Skeletal muscle cell (primary cell): ENCODE data around the gene DYRK1B.

ENCODE experiments used
- DNase-seq: peaks from one replicate; pipeline ENCODE4 v3.0.0-alpha.2; 2010; ENCODE audit warnings: low read depth
- H3K4me3 ChIP-seq: 2 replicates; pipeline ENCODE4 v1.5.1; 2011; ENCODE audit warnings: low read depth, mild to moderate bottlenecking, control low read depth, low read length, moderate library complexity

DYRK1B gene

GRCh38 chr19:39833160-39833463 lies 850 bp downstream of the DYRK1B start:
- DNase-seq = no peak
- peak overlapping the region; percentile 81 for H3K4me3 ChIP-seq

DNA sequence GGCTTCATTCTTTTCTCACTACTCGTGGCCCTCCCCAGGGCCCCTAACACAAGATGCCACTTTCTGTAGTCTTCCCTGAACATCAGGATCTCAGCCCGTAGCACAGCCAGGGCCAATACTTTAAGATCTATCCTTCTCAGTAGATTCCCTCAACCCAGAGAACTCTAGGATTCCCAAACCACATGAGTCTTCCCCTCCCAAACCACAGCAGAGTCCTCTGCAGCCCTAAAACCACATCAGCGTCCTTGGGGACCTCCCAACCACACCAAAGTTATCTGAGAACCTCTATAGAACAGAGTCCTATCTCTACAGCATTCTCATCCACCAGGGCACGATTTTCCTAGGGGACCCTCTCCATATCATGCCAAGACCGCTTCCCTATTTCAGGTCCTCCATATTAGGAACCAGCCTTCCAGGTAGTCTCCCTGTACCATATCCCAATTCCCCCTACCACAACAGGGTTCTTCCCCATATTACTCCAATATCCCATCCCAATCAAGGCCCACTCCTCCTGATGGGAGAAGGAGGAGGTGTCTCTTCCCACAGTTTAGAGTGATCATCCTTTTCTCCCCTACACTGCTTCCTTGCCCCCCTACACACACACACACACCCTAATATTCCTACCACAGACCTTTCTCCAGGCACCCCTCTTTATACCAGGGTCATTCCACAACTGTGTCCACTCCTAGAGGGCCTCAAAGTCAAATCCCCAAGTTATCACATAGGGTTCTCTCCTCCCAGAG lies 1.4 kb downstream of the DYRK1B start:
- no peak for DNase-seq
- H3K4me3 ChIP-seq = peak overlapping the region; percentile 81

GRCh38 chr19:39831679-39832078 lies 2.3 kb downstream of the DYRK1B start:
- DNase-seq = no peak
- no peak overlapping the region for H3K4me3 ChIP-seq

GRCh38 chr19:39830847-39831246 lies 3.1 kb downstream of the DYRK1B start:
- H3K4me3 ChIP-seq = no peak overlapping the region
- no peak for DNase-seq

DNA sequence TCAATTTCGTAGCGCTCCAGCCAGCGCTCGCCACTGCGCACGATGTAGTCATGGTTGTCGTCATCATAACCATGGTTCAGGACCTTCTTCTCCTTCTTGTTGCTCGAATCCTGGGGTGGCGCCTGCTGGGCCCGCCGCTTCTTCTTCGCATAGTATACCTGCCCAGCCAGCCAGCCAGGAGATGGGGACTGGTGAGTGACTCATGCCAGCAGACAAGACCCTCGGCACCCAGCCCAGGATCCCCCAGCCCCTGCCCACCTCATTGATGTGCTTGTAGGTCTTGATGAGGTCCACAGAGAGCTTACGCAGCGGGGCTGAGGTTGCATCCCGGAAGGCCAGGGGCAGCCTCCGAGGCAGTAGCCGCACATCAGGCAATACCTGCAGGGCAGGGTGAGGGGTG lies 3.6 kb downstream of the DYRK1B start:
- H3K4me3 ChIP-seq = no peak overlapping the region
- DNase-seq = no peak

GRCh38 chr19:39829702-39830275 lies 4.2 kb downstream of the DYRK1B start:
- DNase-seq = no peak
- H3K4me3 ChIP-seq = no peak overlapping the region

- no peak overlapping the region for H3K4me3 ChIP-seq
- DNase-seq = no peak
Observed at GRCh38 chr19:39828654-39829032, 5.3 kb downstream of the DYRK1B start.

DNA sequence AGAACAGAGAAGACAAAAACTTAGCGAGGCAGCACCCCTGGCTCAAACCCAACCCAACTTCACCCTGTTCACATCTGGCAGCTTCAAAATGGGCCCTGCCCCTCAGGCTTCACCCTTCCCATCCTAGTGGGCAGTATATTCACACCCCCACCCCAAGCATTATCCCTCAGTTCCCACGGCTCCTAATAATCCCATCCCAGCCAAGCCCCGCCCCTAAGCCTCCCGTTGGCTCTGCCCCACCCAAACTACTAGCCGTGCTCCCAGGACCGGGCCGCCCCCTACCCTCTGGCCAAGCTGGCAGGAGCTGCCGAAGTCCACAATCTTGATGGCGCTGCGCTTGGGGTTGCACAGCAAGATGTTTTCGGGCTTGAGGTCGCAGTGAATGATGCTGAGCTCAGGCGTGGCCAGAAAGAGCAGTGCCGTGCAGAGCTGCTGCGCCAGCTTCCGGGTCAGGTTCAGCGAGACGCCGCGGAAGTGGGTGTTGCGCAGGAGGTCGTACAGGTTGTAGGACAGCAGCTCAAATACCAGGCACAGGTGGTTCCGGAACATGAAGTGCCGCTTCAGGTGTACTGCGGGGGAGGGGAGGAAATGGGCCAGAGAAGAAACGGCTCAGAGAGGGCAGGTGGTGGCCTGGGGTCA lies 5.8 kb downstream of the DYRK1B start:
- no peak overlapping the region for H3K4me3 ChIP-seq
- no peak for DNase-seq

- H3K4me3 ChIP-seq = no peak overlapping the region
- DNase-seq = no peak
Observed at GRCh38 chr19:39827216-39827615, 6.7 kb downstream of the DYRK1B start.

- no peak overlapping the region for H3K4me3 ChIP-seq
- DNase-seq = no peak
Observed at GRCh38 chr19:39826311-39826945, 7.5 kb downstream of the DYRK1B start.

GRCh38 chr19:39825531-39826076 lies 8.4 kb downstream of the DYRK1B start:
- H3K4me3 ChIP-seq = no peak overlapping the region
- no peak for DNase-seq

DNA sequence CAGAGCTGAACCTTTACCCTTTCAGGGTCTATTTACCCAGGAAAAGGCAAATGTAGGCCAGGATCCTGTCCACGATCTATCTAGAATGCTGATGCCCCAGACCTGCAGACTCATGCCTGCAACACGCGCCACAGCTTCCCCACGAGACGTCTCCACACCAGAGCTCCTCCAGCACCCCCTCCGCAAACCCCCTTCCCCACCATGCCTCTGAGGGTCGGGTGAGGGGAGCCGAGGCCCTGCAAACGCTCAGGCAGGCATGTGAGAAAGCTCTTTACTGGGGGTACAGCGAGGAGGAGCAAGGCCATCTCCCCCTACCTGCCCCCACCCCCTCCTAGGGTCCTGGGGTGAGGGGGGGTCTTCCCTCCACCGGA lies 8.9 kb downstream of the DYRK1B start:
- no peak overlapping the region for H3K4me3 ChIP-seq
- DNase-seq = no peak

DNA sequence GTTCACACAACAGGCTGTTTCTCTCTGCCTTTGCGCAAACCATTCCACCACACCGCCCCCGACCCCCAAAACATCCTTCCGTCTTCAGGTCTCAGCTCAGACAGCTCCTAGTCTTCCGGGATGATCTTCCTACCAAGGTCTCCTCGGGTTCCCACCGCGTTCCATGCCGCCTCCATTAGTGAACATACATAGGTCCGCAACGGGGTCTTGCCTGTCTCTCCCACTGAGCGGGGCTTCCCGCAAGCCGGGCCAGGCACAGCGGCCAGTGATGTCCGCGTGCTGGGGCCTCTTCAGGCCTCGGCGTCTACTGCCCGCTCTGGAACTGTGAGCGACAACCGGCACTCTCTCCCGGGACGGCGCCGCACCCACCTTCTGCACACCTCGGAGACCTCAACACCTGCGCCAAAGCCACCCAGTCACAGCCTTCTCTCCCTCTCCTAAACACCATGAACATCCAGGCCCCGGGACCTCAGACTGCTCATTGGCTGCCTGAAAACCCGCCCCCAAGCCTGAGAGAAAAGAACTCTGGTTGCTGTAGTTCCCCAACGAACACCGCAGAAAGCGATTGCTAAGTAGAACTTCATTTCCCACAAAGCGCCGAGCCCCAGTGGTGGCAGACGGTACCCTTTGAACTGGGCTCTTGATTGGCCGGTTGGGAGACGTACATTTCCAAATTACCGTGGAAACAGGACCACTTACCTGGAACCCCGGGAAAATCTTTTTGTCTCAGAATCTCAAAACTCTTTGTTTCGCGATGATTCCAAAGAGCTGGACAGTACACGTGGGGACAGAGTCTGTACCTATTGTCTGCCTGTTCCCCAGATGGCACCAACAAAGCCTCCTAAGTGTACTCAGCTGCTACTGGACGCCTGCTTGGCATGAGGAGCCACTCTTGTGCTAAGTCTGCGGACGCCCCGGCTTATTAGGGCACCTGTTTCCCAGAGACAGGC lies 9.5 kb downstream of the DYRK1B start:
- H3K4me3 ChIP-seq = peak overlapping the region; percentile 85
- DNase-seq = peak; percentile 71

GRCh38 chr19:39823686-39824085 lies 10.3 kb downstream of the DYRK1B start:
- no peak for DNase-seq

GRCh38 chr19:39820696-39821095 lies 13.3 kb downstream of the DYRK1B start:
- DNase-seq = no peak

More at GRCh38 chr19:39823686-39824085, 10.3 kb downstream of the DYRK1B start:
- peak overlapping the region; percentile 85 for H3K4me3 ChIP-seq

GRCh38 chr19:39819786-39820185 lies 14.2 kb downstream of the DYRK1B start:
- H3K4me3 ChIP-seq = no peak overlapping the region
- DNase-seq = no peak

More at GRCh38 chr19:39820696-39821095, 13.3 kb downstream of the DYRK1B start:
- H3K4me3 ChIP-seq = no peak overlapping the region

DNA sequence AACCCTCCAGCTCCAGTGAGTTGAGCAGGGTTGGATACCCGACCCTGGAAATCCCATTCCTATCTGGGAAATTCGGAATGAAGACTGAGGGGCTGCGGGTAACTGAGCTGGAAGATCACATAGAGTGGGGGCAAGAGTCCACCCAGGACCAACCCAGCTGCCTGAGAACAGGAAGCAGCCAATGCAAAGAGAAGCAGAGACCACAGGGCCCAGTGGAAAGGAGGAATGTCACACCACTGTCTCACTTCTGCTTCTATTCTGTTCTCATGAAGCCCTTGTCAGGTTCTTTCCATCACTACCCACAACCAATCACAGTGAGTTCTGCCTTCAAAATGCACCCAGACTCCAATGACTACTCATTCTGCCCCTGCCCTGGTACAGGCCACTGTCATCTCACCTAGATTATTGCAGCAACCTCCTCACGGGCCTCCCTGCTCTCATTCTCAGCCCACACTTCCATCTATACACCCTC lies 15.3 kb downstream of the DYRK1B start:
- no peak for DNase-seq
- no peak overlapping the region for H3K4me3 ChIP-seq

- H3K4me3 ChIP-seq = no peak overlapping the region
- DNase-seq = no peak
Observed at GRCh38 chr19:39817888-39818561, 15.9 kb downstream of the DYRK1B start.
